HG02642 (cell line): ENCODE data around the gene OBP2A.
"Not testable (repeated sequence)": the region's sequence is repeated elsewhere in the genome, so short reads cannot be mapped to it uniquely, and the experiment has no call there.

ENCODE experiments used
- ATAC-seq: cut with Tn5 transposase; IDR thresholded peaks from one replicate; pipeline ENCODE4 v1.9.1; 2021; ENCODE audit warnings: mild to moderate bottlenecking; ENCODE audit not compliant: unreplicated experiment, poor library complexity

The OBP2A gene

DNA sequence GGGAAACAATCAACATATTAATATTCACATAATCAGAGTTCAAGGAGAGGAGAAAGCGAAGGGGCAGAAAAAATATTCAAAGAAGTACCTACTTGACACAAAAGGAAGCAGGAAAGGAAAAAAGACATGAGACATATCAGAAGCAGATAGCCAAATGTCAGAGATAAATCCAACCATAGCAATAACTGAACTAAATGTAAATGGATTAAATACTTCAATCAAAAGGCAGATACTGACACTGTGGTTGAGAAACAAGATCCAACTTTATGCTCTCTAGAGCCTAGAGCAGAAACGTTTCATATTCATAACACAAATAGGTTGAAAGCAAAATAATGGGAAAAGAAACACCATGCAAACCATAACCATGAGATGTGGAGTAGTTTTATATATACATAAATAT is 36.5 kb upstream of the OBP2A start:
- no peak for ATAC-seq

DNA sequence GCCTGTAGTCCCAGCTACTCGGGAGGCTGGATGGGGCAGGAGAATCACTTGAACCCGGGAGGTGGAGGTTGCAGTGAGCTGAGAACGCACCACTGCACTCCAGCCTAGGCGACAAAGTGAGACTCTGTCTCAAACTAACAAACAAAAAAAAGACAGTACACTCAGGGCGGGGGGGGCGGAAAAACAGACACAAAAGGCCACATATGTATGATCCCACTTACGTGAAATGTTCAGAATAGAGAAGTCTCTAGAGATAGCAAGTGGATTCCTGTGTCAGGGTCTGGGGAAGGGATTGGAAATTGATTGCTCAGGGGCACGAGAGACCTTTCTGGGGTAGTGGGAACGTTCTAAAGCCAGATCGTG is 33.7 kb upstream of the OBP2A start:
- no peak for ATAC-seq

DNA sequence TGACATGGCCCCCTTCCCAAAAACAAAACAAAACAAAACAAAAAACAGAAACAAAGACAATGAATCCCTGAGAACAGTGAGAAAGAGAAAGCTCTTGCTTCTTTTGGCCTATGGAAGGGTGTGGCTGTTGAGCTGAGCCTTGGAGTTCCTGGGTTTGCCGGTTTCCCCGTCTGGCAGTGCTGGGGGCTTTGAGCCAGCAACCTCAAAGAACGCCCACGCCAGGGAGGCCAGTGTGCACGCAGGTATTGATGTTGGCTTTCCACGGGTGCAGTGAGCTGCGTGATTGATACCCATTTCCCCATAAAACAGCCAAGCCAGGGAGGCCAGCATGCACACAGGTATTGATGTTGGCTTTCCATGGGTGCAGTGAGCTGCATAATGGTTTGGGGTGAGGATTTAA is 33.0 kb upstream of the OBP2A start:
- ATAC-seq, result no peak

DNA sequence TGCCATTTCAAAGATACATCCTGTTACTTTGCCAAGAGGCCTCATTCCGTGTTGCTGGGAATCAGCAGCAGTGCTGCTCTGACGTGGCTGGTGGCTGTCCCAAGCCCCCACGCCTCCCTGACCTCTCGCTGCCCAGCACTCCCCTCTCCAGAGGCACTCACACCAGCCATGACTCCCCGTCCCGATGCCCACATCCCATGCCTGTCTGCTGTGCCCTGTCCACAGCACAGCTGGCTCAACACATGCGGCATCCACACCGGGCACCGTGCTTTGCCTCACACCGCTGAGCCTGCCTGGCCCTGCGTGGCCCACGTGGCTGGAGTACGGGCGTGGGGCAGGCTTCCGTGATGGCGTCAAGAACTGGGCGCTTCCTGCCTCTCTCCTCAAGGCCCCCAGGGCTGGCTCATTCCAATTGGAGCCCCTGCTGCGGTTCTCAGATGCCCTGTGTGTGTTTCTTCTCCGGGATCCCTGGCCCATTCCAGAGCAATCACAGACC is 32.5 kb upstream of the OBP2A start:
- no peak for ATAC-seq

DNA sequence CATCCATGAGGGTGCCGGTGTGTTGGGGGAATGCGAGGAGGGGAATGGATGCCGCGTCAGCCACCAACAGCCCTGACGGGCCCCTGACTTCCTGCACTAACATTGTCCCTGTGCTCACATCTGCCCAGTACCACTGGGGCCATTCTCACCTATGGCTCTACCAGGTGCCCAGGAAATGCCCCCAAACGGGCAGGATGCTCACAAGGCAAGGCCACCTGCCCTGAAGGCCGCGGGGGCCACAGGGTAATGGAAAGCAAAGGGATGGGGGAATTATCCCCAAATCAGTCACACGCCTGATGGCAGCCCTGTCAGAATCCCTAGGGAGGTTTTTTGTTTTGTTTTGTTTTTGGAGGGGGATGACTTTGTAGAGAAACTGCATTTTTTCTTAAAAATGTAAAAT is 32.0 kb upstream of the OBP2A start:
- not testable (repeated sequence) for ATAC-seq

DNA sequence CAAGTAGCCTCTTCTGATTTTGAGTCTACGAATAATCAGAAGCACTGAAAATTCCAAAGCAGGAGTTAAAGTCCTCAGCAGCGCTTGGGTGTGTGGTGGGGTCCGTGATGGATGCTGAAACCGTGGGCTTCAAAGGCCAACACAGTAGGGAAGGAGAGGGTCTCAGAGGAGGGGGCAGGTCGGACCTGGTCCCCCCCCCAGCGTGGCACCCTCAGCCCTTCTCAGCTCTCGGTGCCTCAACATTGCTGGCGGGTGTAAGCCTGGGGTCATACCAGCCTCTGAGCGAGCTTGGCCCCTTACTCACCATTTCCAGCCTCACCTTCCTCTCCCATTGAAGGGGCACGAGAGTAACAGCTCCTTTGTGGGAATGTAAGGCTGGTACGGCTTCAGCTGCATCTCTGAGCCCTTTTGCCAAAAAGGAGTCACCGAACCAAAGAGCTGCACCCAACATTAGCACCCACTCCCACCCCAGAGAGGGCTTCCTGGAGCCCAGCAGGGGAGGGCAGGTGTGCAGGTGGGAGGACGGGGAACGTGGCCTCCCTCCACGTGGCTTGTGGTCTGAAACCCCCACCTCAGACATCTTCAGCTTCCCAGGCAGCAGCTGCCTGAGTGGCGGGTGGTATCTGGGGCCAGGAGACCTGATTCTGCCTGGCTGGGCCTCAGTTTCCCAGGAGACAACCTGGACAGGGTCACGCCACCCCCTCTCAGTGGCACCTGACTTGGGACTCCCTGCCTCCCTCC is 31.4 kb upstream of the OBP2A start:
- no peak for ATAC-seq

DNA sequence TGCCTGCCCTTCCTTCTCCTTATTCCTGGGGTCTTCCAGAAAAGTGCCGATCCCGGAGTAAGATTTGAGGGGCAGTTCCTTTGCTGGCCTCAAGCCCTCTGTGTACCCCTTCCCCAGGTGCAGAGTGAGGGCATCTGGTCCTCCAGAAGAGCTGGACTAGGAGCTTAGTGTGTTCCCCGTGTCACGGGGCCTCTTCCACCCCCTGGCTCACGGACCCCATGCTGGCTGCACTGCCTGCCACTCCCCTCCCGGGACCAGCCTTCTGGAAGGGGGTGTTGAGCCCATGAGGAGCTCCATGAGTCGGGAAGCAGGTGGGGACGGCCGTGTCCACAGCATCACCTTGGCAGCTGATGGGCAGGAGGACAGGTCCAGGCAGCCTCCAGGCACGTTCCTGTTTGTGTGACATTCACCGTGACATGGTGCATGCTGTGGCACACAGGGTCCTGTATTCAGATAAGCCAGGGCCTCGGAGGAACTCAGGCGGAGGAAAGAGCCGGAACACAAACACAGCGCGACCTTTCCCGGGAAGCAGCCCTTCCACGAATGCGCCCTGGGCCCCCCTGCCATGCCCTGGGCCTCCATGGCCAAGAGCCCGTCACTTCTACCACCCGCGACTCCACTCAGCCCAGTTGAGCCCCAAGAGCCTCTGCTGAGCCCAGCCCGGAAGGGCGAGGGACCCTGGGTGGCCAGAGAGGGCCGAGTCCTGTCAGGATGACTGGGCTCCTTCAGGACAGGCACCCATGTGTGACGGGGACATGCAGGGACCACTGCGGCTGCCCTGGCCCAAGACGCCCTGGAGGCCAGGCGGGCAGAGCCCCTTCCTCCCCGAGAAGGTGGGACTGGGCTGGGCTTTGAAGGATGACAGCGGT is 30.6 kb upstream of the OBP2A start:
- no peak for ATAC-seq

DNA sequence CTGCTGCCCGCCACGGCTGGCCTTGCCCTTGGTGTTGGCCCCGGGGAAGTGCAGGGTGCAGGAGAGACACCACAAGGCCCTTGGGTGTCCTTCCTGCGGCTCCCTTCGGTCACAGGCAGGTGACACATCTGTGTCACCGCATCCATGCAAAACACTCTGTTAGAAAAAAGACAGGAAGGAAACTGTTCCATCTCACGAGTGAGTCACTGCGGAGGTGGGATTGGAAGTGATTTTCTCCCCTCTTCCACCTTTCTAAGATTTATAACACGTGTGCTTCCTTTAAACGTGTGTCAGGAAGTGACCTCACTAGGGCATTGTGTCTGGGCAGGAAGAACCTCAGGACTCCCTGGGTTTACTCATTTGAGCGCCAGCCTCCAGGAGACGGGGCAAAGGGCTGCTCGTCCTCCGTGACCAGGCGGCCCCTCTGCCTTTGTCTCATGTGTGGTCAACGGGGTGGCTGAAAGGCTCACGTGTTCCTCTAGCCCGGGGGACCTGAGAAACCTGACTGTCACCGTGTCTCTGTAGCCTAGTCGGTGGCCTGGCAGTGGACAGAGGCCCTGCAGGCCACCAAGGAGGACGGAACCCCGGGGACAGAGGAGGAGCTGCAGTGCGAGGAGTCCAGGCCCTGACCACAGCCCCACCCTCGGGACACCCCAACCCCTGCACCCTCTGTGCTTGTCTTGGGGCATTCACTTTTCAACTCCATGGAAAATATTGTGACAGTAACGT is 29.6 kb upstream of the OBP2A start:
- no peak for ATAC-seq

DNA sequence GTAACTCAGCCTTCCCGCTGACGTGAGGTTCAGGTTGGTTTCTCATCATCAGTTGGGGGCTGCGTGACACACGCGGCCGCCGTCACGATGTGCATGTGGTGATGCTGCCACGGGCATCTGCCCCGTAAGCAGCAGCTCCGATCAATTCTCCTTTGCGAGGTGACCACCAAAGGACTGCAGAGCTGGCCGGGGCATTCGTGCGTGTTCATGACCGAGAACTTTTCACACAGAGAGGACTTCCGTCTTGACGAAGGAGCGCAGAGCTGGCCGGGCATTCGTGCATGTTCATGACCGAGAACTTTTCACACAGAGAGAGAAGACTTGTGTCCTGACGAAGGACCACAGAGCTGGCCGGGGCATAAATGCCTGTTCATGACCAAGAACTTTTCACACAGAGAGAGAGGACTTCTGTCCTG is 28.5 kb upstream of the OBP2A start:
- no peak for ATAC-seq

DNA sequence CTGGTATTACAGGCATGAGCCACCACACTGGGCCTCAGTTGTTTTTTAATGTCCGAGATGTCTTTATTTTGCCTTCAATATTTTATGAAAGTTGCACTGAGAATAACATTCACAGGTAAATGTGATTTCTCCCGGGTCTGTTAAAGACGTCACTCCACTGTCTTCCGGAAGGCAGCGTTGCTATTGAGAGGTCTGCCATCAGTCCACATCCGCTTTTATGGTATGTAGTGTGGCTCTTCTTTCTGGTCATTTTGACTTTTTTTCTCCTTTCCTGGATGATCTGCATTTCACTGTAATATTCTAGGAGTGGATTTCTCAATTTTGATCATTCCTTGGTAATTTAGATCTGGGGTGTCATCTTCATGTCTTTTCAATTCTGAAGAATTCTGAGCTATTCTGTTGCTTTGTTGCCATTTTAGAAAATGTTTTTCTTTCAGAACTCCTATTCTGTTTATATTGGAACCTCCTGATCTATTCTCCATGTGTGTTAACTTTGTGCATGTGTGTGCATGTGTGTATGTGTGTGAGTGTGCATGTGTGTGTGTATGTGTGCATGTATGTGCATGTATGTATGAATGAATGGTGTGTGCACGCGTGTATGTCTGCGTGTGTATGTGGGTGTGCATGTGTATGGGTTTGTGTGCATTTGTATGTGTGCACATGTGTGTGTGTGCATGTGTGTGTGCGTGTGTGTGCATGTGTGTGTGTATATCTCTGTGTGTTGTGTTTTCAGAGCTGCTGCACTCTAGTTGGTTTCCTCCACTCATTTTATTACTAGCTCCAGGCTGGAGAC is 26.6 kb upstream of the OBP2A start:
- no peak for ATAC-seq

DNA sequence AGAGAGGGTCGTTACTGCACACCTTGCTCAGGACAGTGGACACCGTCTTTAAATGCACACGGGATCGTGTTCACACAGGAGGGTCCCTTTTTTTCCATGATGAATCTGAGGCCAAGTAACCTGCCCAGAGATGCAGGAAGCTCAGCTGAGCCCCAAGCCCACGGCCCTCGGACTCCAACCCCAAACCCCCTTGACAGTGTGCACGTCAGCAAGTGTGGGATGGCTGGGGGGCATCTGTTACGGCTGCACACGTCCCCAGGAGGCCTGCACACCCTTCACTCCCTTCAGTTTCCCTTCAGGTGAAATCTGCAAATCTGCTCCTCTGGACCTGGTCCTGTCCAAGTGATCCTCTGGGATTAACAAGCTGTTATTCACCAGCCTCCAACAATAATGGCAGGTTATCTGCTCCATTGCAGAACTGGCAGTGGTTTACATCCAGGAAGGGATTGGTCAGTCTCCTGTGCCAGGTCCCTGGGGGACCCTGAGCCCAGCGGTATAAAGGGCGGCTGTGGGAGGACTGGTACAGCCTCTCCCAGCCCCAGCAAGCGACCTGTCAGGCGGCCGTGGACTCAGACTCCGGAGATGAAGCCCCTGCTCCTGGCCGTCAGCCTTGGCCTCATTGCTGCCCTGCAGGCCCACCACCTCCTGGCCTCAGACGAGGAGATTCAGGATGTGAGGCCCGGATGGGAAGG is 24.9 kb upstream of the OBP2A start, which contains the start of gene LCN1:
TSS of gene LCN1 (plus strand) at position 525 of the 692 bp plus-strand sequence. CDS start at position 583, 58 bp downstream.
- ATAC-seq, result no peak

DNA sequence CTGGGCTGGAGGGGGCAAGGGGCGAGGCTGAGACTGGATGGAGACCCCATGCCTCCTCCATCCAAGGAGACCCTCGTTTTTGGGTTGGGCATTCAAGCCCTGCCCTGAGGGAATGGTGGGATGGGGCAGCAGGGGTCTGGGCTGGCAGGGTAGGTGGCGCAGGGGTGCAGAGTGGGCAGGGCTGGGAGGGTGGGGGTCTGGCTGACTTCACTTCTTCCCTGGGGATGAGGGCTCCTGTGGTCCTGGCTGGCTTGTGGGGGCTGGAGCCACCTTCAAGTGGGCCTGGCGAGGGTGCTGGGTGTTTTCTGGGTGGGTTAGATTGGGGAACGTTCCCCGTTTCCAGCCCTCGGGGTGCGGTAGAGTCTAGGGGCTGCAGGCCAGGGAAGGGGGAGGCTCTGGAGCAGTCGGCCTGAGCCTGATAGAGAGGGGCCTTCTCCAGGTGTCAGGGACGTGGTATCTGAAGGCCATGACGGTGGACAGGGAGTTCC is 24.3 kb upstream of the OBP2A start:
- no peak for ATAC-seq

DNA sequence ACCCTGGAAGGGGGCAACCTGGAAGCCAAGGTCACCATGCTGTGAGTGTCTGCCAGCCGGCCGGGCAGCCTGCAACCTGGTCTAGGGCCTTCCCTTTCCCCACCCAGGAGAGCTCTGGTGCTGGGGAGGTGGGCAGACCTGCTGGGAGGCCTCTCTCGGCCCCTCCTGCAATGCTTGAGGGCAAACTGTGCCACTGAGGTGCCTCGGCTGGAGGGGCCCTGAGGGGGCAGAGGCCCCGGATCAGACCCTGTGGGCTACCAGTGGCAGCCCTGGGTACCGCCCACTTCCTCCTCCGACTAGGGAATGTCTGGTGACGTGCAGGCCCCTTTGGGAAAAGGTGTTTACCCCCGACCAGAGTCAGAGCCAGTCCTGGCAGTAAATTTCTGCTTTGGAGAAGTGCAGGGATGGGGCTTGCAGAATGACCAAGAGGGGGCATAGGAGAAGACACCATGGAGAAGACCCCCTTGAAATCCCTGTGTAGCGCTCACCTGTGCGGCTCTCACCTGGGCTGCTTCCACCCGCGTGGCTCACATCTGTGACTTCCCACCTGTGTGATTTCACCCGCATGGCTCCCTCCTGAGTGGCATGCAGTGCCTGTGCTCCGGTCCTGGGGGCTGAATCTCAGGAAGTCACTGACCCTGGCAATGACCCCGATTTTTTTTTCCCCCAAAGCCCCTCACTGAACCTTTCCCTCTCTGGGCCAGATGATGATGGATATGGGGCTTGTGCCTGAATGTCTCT is 23.6 kb upstream of the OBP2A start:
- ATAC-seq, result no peak

DNA sequence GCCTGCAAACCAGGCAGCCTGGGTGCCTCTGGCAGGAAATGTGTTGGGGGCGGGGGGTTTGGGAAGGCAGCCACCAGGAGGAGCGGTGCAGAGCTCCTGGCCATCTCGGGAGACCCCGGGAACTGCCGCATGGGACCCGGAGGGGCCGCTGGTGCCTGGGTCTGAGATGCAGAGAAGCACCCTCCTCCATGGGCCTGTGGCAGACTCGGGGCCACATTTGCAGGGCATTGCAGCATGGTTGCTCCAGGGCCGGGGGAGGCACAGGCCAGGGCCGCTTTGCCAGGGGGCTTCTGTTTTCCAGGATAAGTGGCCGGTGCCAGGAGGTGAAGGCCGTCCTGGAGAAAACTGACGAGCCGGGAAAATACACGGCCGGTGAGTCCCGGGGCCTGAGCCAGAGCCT is 23.0 kb upstream of the OBP2A start:
- no peak for ATAC-seq

DNA sequence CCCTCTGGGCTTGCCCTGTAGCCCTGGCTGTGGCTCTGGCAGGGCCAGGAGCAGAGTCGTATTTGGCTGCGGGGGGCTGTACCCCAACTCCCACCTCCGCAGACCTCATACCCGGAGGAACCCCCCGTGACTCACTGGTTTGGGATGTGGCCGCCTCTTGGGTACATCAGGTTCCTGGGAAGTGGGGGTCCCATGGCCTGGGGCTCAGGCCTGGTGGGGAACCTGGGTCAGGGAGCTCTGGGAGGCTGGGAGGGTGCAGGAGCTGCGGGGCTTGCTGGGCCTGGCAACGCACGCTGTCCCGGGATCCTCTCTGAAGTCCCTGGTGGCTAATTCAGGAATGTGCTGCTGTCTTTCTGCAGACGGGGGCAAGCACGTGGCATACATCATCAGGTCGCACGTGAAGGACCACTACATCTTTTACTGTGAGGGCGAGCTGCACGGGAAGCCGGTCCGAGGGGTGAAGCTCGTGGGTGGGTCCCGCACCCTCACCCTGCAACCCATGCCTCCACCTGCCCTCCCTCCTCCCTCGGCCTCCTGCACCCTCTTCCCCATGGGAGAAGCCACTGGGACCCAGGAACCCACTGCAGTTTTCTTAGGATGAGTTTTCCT is 22.3 kb upstream of the OBP2A start:
- no peak for ATAC-seq

DNA sequence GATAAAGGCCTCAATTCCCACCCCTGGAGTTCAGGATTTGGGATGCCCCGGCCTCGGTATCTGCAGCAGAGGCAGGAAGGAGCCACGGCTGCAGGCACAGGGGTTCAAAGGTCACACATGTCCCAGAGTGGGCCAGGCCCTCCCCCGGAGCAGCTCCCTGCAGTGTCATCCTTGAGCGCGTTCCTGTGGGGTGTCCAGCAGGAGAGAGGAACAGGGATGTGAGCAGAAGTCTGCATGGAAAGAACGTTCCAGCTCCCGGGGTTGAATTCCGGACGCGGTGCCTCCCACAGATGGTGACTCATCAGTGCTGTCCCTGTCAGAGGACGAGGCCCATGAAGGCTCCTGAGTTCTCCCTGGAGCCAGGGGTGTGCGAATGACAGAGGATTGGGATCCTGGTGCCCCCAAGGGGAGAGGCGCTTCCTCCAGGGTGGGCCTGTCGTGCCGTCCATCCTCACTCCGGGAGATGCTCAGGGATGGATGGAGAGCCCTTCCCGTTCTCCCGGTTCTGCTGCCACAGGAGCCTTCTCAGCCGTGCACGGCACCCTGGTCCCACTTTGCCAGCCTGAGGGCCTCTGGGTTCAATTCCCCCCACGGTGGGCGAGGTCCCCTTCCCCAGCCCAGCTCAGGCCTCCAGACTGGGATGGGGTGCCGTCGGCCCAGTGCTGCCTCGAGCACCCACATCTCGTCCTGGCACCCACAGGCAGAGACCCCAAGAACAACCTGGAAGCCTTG is 21.6 kb upstream of the OBP2A start:
- ATAC-seq, result no peak

DNA sequence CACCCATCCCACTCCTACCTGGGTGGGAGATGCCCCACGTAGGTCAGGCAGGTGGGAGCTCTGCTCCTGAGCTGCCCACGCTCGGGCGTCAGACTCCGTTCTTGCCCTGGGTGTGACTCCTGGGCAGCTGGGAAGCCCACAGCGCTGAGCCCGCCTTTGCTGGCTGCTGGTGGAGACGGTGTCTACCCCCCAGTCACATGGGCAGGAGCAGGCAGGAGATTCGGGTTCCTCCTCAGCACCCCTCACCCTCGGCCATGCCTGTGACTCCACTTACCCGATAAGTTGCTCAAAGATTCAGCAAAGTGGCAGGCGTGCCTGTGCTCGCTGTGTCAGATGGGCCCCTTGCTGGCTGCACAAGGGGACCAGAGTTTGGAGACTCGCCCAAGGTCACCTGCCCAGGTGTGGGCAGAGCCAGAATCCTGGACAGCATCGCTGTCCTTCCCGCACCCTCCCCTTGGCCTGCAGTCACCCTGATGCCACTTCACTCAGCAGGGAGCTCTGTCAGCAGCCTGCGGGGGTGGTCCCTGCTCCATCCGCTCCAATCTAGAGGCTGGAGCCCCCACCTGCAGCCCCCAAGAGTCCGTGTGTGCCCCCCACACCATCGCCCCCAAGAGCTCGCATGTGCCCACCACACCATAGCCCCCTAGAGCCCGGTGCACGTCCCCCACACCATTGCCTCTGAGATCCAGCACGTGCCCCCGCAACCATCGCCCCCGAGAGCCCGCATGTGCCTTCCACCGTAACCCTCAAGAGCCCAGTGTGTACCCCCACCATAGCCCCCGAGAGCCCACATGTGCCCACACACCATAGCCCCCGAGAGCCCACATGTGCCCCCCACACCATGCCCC is 20.5 kb upstream of the OBP2A start:
- no peak for ATAC-seq
